Left lung (tissue), 10 donors: ENCODE measurements around the gene ALDH3B2. TPM values are rescaled to one million over a fixed set of nuclear protein-coding genes. Genes with fewer than 3 reads are reported as not detected.
A peak's percentile ranks its signal among the peaks of the same experiment; 100 is the strongest.

Experiments used
- ATAC-seq: fragments of 200-7000 bp; cut with Tn5 transposase; one replicate; pipeline ENCODE4 v1.9.1; 2020; ENCODE audit warnings: moderate library complexity
- DNase-seq, 4 donors: peaks; one replicate each; pipeline ENCODE4 v3.0.0-alpha.2; 2013 to 2020
- H3K27ac ChIP-seq, 2 donors: fragments of 200-600 bp; sonication (generic) in 1 of 2; one replicate each; pipeline versions ENCODE4 v1.5.0 to v1.8.0; 2020 to 2021
- H3K27me3 ChIP-seq, 2 donors: fragments of 200-600 bp; sonication (generic) in 1 of 2; one replicate each; pipeline versions ENCODE4 v1.5.0 to v1.8.0; 2020 to 2021
- H3K36me3 ChIP-seq, 2 donors: fragments of 200-600 bp; sonication (generic) in 1 of 2; one replicate each; pipeline versions ENCODE4 v1.5.0 to v1.8.0; 2020 to 2021
- H3K4me1 ChIP-seq, 2 donors: fragments of 200-600 bp; one replicate each; pipeline ENCODE4 v1.8.0; 2021
- H3K4me3 ChIP-seq, 2 donors: fragments of 200-600 bp; sonication (generic) in 1 of 2; one replicate each; pipeline versions ENCODE4 v1.5.0 to v1.8.0; 2020 to 2021; ENCODE audit warnings: mild to moderate bottlenecking in 1 of 2
- H3K9me3 ChIP-seq, 2 donors: fragments of 200-600 bp; sonication (generic) in 1 of 2; one replicate each; pipeline versions ENCODE4 v1.5.0 to v1.8.0; 2020 to 2021
- intact Hi-C, 2 donors: fragments of 100-400 bp; cut with DNase I; formaldehyde crosslinking; loops; one replicate each; pipeline versions ENCODE4 v1.11.2 to v1.14.2; 2022
- polyA plus RNA-seq, 6 donors: library from polyadenylated mRNA; unstranded; fragments of 120-200 nt; gene quantifications; one replicate each; pipeline ENCODE4 v1.2.1, GENCODE V29; 2013; ENCODE audit not compliant: insufficient read length in 6 of 6
- total RNA-seq, 2 donors: library from RNA; stranded (reverse); fragmentation: NEBNext Ultra II Directional; extraction: Animal tissue kit (Norgen Biotek cat#: 25700); gene quantifications; one replicate each; pipeline ENCODE4 v1.2.1, GENCODE V29; 2021
- TF ChIP-seq, protein P1 (sequence below), 2 donors: fragments of 200-600 bp; sonication (generic) in 1 of 2; IDR thresholded peaks; one replicate each; pipeline versions ENCODE4 v1.5.0 to v1.8.0; 2021; ENCODE audit warnings: antibody characterized with exemption in 2 of 2
- donor health status: DM: no; HTN: yes; CAD: no.
- donor health status: DM: no; HTN: no; CAD: no.

The ALDH3B2 gene
- total and polyA plus RNA-seq, 8 donors = 0.79 to 1.7 (median 0.98) TPM

DNA sequence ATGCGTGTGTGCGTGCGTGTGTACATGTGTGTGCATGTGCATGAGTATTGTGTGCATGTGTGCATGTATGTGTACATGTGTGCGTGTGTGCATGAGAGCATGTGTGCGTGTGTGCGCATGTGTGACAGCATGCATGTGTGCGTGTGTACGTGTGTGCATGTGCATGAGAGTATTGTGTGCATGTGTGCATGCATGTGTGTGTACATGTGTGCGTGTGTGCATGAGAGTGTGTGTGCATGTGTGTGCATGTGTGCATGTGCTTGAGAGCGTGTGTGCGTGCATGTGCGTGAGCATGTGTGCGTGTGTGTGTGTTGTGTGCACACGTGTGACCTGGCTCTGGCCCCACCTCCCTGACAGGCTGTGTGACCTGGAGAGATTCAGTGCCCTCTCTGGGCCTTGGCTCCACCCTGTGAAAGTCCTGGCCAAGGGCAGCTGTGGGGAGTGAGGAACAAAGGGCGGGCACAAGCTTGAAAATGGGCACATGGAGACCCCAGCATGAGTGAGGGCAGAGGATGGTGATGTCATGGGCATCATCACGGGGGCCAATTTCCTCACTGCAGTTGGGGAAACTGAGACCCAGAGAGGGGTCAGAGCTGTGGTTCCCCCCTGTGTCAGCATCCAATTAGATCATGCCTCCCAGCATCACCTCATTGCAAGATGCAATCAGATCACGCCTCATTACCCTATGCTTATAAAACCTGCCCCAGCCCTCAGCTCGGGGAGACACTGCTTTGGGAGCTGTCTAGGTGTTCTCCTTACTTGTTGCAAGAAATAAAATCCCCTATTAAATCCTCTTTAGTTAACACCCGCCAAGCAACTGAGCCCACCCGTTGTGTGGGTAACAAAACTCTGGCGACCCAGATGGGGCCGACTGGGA lies 24.6 kb downstream of the ALDH3B2 start:
- ATAC-seq (peak; percentile 21), DNase-seq (peak in 1 of 4 donors; percentile 34)
- H3K4me3 ChIP-seq = peak overlapping the region; percentile 30 to 42
- H3K27ac ChIP-seq = peak overlapping the region in 1 of 2 donors; percentile 65
- intact Hi-C loops = no loop called here
- TF ChIP-seq, protein P1, sequence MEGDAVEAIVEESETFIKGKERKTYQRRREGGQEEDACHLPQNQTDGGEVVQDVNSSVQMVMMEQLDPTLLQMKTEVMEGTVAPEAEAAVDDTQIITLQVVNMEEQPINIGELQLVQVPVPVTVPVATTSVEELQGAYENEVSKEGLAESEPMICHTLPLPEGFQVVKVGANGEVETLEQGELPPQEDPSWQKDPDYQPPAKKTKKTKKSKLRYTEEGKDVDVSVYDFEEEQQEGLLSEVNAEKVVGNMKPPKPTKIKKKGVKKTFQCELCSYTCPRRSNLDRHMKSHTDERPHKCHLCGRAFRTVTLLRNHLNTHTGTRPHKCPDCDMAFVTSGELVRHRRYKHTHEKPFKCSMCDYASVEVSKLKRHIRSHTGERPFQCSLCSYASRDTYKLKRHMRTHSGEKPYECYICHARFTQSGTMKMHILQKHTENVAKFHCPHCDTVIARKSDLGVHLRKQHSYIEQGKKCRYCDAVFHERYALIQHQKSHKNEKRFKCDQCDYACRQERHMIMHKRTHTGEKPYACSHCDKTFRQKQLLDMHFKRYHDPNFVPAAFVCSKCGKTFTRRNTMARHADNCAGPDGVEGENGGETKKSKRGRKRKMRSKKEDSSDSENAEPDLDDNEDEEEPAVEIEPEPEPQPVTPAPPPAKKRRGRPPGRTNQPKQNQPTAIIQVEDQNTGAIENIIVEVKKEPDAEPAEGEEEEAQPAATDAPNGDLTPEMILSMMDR (IDR thresholded peaks at IDR 0.05) = no peak
- H3K9me3 ChIP-seq = no peaks in the 10 kb centered on the region
- peaks cover 0 to 16% of the 10 kb centered on the region in 2 donors for H3K4me1 ChIP-seq
- no peaks in the 10 kb centered on the region for H3K36me3 ChIP-seq
- peaks cover 0 to 47% of the 10 kb centered on the region in 2 donors for H3K27me3 ChIP-seq

DNA sequence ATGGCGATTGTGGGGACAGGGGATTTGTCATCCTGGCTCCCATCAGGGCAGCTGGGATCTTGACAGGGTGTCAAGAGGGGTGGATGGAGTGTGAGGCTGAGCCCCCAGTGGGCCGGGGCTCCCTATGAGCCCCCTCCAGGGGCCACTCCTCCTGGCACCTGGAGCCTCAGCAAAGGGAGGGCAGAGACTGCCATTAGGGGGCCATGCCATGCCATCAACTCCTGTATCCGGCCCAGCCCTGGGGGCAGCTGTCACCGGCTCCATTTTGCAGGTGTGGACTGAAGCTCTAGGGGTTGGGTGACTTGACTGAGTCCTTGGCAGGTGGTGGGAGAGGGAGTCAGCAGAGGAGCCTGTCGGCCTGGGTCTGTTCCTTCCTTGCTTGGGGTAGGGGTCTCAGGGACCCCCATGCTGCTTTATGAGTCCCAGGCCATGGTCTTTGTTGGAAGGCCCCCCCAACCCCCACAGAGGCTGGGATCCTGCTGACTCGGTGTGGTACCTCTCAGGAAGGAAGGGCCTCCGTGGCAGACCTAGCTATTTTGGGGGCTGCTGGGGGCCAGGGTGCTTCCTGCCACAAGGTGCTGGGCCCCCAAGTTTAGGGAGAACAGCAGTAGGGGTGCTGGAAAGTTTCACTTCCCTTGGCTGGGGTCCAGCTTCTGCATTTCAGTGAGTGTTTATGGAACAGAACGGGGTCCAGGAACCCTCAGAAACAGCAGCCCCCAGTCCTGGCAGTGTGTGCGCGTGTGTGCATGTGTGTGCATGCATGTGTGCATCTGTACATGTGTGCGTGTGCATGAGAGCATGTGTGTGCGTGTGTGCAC lies 25.4 kb downstream of the ALDH3B2 start:
- peaks cover 0 to under 1% of the 10 kb centered on the region in 2 donors for H3K9me3 ChIP-seq
- no peak overlapping the region for H3K27ac ChIP-seq
- peak in 2 of 4 donors; percentile 29 to 32 for DNase-seq
- TF ChIP-seq, protein P1 (IDR thresholded peaks at IDR 0.05) = no peak
- peaks cover 0 to 16% of the 10 kb centered on the region in 2 donors for H3K4me1 ChIP-seq
- H3K4me3 ChIP-seq = no peak overlapping the region
- no peaks in the 10 kb centered on the region for H3K36me3 ChIP-seq
- ATAC-seq = no peak
- intact Hi-C loops = no loop called here
- H3K27me3 ChIP-seq = peaks cover 0 to 47% of the 10 kb centered on the region in 2 donors

DNA sequence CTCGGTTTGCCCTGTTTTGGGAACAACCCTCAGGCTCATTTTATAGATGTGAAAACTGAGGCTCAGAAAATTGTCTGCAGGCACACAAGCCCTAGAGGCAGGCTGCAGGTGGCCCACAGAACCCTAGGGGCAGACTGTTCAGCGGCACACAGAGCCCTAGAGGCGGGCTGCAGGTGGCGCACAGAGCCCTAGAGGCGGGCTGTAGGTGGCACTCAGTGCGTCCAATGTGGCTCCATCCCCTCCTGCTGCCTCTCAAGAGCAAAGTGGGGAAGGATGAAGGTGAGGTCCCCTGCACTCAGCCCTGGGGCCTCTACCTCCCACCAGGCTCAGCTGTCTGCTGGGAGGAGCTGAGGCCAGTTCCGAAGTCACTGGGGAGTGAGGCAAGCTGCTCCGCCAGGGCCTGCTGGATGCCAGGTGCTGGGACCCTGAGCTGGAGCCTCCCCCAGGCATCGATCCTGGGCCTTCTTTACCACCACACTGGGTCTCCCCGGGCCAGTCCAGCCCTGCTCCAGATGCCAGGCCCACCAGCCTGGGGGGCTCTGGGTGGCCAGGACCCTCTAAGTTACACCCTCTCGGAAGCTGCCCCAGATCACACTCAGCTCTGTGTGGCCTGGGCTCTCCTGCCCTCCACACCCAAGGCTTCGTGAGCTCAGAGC lies 26.2 kb downstream of the ALDH3B2 start:
- Histone ChIP-seq H3K4me3 (no peak overlapping the region), H3K9me3 (peaks cover 0 to 6% of the 10 kb centered on the region in 2 donors), H3K27ac (no peak overlapping the region), H3K36me3 (no peaks in the 10 kb centered on the region), H3K4me1 (peaks cover 0 to 16% of the 10 kb centered on the region in 2 donors), H3K27me3 (peaks cover 0 to 47% of the 10 kb centered on the region in 2 donors)
- intact Hi-C loops = no loop called here
- DNase-seq (peak in 3 of 4 donors; percentile 22 to 70 (median 31)), ATAC-seq (peak; percentile 44)
- TF ChIP-seq, protein P1 (IDR thresholded peaks at IDR 0.05) = no peak

DNA sequence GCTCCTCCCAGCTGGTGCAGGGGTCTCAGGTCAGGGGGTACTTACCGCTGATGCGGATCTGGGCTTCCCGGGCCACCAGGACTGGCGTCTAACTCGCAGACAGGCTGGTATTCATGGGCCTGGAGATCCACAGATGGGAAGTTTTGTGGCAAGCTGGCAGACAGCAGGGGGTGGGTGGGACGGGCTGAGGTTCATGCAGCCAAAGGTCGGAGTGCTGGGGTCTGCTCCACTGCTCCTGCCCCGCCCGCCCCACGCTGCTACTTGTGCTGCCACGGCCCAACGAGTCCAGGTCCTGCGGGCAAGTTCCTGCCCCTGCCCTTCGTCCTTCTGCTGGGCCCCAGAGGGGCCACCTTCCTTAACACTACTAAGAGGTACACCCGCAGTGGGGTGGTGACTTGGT lies 27.0 kb downstream of the ALDH3B2 start:
- H3K4me3 ChIP-seq = no peak overlapping the region
- intact Hi-C loops = no loop called here
- peaks cover 0 to 16% of the 10 kb centered on the region in 2 donors for H3K4me1 ChIP-seq
- TF ChIP-seq, protein P1 (IDR thresholded peaks at IDR 0.05) = no peak
- no peaks in the 10 kb centered on the region for H3K36me3 ChIP-seq
- H3K27me3 ChIP-seq = peaks cover 0 to 47% of the 10 kb centered on the region in 2 donors
- H3K27ac ChIP-seq = no peak overlapping the region
- ATAC-seq (no peak), DNase-seq (no peak)
- peaks cover 0 to 6% of the 10 kb centered on the region in 2 donors for H3K9me3 ChIP-seq
